Muscle of leg (tissue), 11 donors: ENCODE data around the gene INPP5E. TPM values are rescaled to one million over a fixed set of nuclear protein-coding genes. Genes with fewer than 3 reads are reported as not detected.
"Not testable (repeated sequence)": the region's sequence is repeated elsewhere in the genome, so short reads cannot be mapped to it uniquely, and the experiment has no call there.

Experiments
- DNase-seq: peaks from one replicate; pipeline ENCODE4 v3.0.0; 2013
- H3K27ac ChIP-seq: one replicate; pipeline ENCODE4 v1.5.1; 2013; ENCODE audit warnings: mild to moderate bottlenecking, low read length, control low read depth
- H3K27me3 ChIP-seq: one replicate; pipeline ENCODE4 v1.6.1; 2013; ENCODE audit warnings: low read length; ENCODE audit not compliant: control insufficient read depth, insufficient read depth
- H3K36me3 ChIP-seq: one replicate; pipeline ENCODE4 v1.6.1; 2013; ENCODE audit warnings: low read length; ENCODE audit not compliant: control insufficient read depth, insufficient read depth
- H3K4me1 ChIP-seq: one replicate; pipeline ENCODE4 v1.6.1; 2013; ENCODE audit warnings: low read length; ENCODE audit not compliant: control insufficient read depth, insufficient read depth
- H3K4me3 ChIP-seq: one replicate; pipeline ENCODE4 v1.5.1; 2013; ENCODE audit warnings: low read length, control low read depth
- H3K9me3 ChIP-seq: replicated peaks from 2 replicates; pipeline ENCODE4 v1.6.1; 2013; ENCODE audit warnings: low read depth, low read length; ENCODE audit not compliant: control insufficient read depth
- WGBS: methylation state at CpG from one replicate; pipeline ENCODE4 v1.1.5; 2013; ENCODE audit warnings: missing lambda C conversion rate; ENCODE audit not compliant: insufficient coverage; 5-methylcytosine and 5-hydroxymethylcytosine counted together
- polyA plus RNA-seq, 8 donors: library from polyadenylated mRNA; unstranded; fragments of 120-200 nt; gene quantifications; one replicate each; pipeline versions ENCODE4 v1.2.1 to v1.2.3, GENCODE V29; 2013; ENCODE audit warnings: inconsistent platforms in 1 of 8, low replicate concordance in 1 of 8; ENCODE audit not compliant: insufficient read length in 8 of 8, insufficient read depth in 1 of 8
- total RNA-seq: library from RNA; stranded (reverse); fragments of 120-200 nt; gene quantifications from one replicate; pipeline ENCODE4 v1.2.4, GENCODE V29; 2013

The INPP5E gene
- total and polyA plus RNA-seq, 9 donors, result 5.9 to 14.4 (median 10.5) TPM

DNA sequence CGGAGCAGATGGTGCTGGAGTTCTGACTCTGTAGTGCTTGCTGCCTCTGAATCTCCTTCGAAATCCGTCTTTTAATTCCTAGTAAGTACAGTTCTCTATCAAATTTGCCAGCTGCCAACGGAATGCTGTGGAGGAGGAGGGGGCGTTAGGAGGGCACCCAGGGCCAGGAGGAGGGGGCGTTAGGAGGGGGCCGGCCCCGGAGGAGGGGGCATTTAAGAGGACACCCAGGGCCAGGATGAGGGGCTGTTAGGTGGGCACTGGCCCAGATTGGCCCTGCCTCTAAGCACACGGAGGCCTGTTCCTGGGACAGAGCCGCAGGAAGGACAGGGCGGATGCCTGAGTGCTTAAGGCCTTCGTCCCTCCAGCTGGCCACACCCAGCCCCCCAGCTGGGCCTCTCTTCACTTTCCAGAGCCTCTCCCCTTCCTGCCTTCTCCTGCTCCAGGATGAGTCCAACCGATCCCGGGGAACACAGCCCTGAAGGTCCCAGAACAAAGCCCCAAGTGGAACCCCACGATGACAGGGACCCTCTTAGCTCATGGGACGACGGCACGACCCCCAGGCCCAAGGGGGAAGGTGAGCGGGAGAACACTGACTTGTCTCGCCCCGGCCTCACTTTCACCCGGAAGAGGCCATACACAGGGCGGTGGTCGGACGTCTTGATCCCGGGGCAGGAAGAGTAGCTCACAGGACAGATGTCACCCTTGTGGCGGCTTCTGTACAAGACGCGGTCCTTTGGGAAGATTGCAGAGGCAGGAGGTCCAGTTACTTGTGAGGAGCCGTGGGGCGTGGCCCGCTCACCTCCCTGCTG is 9.8 kb downstream of the INPP5E start:
- Histone ChIP-seq H3K9me3 (no peaks in the 10 kb centered on the region), H3K4me1 (no peaks in the 10 kb centered on the region), H3K36me3 (peaks cover 55% of the 10 kb centered on the region), H3K27ac (no peak overlapping the region), H3K4me3 (no peak overlapping the region), H3K27me3 (no peaks in the 10 kb centered on the region)
- WGBS, result 76% methylated on average over 29 of the region's 32 CpGs
- DNase-seq, result no peak

DNA sequence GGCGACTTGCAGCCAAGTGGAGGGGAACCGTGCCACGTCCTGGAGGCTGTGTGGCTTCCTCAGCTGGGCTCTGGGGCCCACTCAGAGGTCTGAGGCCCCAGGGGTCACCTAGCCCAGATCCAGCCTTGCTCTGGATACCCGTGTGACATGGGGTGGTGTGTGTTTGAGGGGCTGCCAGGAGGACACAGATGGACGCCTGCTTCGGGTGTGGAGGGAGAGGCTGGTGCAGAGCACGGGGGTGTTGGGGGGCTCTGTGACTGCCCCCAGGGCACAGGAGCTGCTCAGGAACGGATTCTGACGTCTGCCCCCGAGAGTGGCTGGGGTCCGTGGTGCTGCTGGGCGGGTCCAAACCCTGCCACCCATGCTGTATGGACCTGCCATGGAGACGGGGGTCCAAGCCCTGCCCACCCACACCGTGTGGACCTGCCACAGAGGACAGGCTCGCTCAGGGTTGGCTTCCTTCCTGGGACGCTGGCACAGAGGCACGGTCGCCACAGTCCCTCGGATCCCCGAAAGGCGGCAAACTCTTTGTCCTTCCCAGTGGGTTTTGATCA is 10.5 kb downstream of the INPP5E start:
- WGBS, result 83% methylated on average over 21 of the region's 21 CpGs
- H3K4me3 ChIP-seq, result no peak overlapping the region
- DNase-seq, result no peak
- H3K27me3 ChIP-seq, result no peaks in the 10 kb centered on the region
- H3K4me1 ChIP-seq, result no peaks in the 10 kb centered on the region
- H3K27ac ChIP-seq, result no peak overlapping the region
- peaks cover 58% of the 10 kb centered on the region for H3K36me3 ChIP-seq
- H3K9me3 ChIP-seq, result no peaks in the 10 kb centered on the region

DNA sequence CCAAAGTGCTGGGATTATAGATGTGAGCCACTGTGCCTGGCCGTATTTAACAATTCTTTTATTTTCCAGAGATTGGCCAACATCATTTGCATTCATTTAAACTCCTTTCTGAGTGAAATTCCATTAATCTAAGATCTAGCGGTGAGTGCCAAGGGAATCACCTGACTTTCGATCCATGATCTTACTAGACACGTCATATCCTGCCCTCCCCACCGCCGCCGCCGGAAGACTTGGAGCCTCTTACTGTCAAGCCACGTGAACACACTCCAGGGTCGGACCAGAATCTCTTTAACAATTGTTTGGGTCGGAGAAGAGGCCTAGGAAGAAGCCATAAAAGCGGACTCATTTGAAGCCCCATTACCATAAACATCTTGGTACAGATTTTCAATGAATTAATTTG is 12.9 kb downstream of the INPP5E start:
- Histone ChIP-seq H3K4me1 (no peaks in the 10 kb centered on the region), H3K4me3 (no peak overlapping the region), H3K9me3 (no peaks in the 10 kb centered on the region), H3K27me3 (no peaks in the 10 kb centered on the region), H3K36me3 (peaks cover 61% of the 10 kb centered on the region), H3K27ac (no peak overlapping the region)
- WGBS, result 91% methylated on average over 11 of the region's 12 CpGs
- DNase-seq, result no peak

DNA sequence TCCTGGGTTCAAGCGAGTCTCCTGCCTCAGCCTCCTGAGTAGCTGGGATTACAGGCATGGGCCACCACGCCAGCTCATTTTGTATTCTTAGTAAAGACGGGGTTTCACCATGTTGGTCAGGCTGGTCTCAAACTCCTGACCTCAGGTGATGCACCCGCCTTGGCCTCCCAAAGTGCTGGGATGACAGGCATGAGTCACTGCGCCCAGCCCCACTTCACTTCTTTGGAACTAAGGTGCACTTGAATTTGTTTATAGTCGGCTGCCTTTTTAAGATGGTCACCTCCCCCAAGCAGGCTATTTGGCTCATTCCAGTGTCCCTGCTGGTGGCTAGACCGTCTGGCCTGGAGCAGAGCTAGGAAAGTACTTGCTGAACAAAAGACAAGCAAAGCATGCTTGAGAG is 14.3 kb downstream of the INPP5E start:
- not testable (repeated sequence) for H3K27ac ChIP-seq, H3K4me1 ChIP-seq, H3K9me3 ChIP-seq, H3K4me3 ChIP-seq, DNase-seq, H3K27me3 ChIP-seq
- H3K36me3 ChIP-seq, result peaks cover 64% of the 10 kb centered on the region
- 83% methylated on average over 4 of the region's 7 CpGs for WGBS

DNA sequence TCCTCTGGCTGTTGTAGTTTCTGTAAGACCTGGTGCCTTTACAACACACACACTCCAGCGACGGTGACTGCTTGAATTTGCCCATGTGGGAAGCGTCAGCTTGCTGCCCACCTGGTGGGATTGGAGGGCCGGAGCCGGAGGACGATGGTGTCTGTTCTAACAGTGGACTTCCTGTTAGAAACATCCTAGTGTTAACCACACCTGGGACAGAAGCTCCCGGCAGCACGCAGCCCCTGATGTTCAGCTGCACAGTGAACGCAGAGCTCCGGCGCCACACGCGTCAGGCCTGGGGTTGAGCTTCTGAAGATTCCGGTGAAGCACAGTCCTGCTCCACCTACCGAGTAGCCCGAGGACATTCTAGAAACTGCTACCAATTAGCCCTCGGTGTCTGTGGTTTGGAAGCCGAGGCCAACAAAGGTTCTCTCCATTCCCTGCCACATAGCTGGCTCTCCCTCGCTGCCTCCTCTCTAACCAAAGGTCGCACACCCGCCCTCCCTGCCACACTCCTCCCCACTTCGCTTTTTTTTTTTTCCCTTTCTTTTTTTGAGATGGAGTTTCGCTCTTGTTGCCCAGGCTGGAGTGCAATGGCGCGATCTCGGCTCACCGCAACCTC is 14.8 kb downstream of the INPP5E start:
- Histone ChIP-seq H3K4me3 (no peak overlapping the region), H3K9me3 (no peaks in the 10 kb centered on the region), H3K4me1 (no peaks in the 10 kb centered on the region), H3K27ac (no peak overlapping the region), H3K36me3 (peaks cover 63% of the 10 kb centered on the region), H3K27me3 (no peaks in the 10 kb centered on the region)
- DNase-seq, result no peak
- 87% methylated on average over 24 of the region's 27 CpGs for WGBS

DNA sequence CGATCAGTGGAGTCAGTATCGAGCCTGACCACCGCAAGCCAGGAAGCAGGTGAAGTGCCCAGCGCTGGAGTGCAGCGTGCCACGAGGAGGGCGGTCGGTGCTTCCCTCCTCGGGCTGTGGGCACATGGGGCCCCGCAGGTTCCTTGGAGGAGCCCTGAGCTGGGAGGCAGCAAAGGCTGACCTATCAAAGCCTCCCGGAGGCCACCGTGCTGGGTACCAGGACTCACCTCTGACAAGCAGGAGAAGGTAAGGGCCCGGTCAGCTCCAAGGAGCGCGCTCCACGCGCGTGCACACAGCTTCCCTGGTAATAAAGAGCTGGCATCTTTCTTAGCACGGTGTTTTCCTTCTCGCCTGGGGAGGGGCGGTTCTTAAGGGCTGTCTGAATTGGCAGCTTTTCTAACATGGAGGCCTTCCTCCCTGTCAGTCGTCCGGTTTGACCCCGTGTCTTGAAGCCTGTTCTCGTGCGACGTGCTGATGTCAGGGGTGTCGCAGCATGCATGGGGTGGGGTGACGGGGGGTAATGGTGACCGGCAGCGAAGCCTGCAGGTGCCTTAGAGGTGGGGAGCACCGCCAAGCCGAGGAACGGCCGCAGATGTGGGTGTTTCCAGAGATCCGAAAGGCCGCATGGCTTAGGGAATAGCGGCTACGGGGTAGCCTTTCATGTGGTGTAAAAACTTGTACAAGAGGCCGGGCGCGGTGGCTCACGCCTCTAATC is 16.1 kb downstream of the INPP5E start:
- 90% methylated on average over 39 of the region's 43 CpGs for WGBS
- no peaks in the 10 kb centered on the region for H3K27me3 ChIP-seq
- H3K36me3 ChIP-seq, result peaks cover 61% of the 10 kb centered on the region
- no peak overlapping the region for H3K4me3 ChIP-seq
- H3K4me1 ChIP-seq, result no peaks in the 10 kb centered on the region
- no peak overlapping the region for H3K27ac ChIP-seq
- DNase-seq, result no peak
- H3K9me3 ChIP-seq, result no peaks in the 10 kb centered on the region

DNA sequence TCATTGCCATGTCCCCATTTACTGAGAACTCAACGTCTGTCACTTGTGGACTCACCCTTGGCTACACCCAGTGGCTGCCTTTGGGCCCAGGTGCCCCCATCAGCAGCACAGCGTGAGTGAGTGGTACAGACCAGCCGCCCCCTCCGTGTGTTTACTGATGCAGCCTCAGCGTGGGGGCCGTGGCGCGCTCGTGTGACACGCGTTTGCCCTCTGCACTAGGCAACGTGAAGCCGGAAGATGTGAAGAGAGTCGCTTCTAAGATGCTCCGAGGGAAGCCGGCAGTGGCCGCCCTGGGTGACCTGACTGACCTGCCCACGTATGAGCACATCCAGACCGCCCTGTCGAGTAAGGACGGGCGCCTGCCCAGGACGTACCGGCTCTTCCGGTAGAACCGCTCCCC is 16.8 kb downstream of the INPP5E start:
- H3K9me3 ChIP-seq, result no peaks in the 10 kb centered on the region
- peaks cover 67% of the 10 kb centered on the region for H3K36me3 ChIP-seq
- DNase-seq, result no peak
- H3K4me1 ChIP-seq, result no peaks in the 10 kb centered on the region
- WGBS, result 91% methylated on average over 26 of the region's 26 CpGs
- H3K4me3 ChIP-seq, result no peak overlapping the region
- no peaks in the 10 kb centered on the region for H3K27me3 ChIP-seq
- H3K27ac ChIP-seq, result no peak overlapping the region

DNA sequence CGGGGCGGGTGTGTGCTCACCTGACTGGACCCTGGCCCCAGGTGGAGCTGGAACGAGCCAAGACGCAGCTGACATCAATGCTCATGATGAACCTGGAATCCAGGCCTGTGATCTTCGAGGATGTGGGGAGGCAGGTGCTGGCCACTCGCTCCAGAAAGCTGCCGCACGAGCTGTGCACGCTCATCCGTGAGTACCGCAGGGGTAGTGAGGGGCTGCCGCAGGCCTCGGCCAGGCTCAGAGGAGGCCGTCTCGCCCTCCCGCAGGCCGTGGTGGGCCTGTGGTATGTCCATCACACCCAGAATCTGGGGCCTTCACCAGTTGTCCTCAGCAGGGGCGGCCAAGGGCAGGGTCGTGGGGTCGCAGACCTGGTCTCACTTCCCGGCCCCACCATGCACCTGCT is 17.9 kb downstream of the INPP5E start:
- Histone ChIP-seq H3K4me3 (no peak overlapping the region), H3K27me3 (no peaks in the 10 kb centered on the region), H3K9me3 (no peaks in the 10 kb centered on the region), H3K4me1 (no peaks in the 10 kb centered on the region), H3K27ac (no peak overlapping the region), H3K36me3 (peaks cover 75% of the 10 kb centered on the region)
- WGBS, result 94% methylated on average over 18 of the region's 21 CpGs
- no peak for DNase-seq

DNA sequence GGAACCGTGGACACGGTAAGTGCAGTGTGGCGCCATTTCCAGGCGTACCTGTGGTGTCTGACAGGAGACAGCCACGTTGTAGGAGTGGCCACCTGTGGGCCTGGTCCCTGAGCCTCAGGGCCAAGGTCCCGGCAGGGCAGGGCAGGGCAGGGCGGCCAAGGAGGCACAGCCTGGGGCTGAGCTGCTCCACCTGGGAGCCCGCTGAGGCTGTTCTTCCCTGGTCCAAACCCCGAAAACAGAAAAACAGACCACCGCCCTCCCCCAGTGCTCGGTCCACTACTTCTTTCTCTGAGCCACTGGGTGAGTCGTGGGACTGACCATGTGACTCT is 20.6 kb downstream of the INPP5E start:
- Histone ChIP-seq H3K27ac (no peak overlapping the region), H3K36me3 (peaks cover 87% of the 10 kb centered on the region), H3K27me3 (no peaks in the 10 kb centered on the region), H3K9me3 (no peaks in the 10 kb centered on the region), H3K4me1 (no peaks in the 10 kb centered on the region), H3K4me3 (no peak overlapping the region)
- no peak for DNase-seq
- 92% methylated on average over 9 of the region's 12 CpGs for WGBS
